Nephron (organoid): Measurements from ENCODE around the gene IGSF6.

Experiments used
- H3K27ac Mint-ChIP-seq, 3 experiments: 2 replicates each; pipeline ENCODE4 v1.8.0; 2020; ENCODE audit warnings: mixed read lengths in 3 of 3, mild to moderate bottlenecking in 2 of 3, moderate library complexity in 1 of 3
- H3K27me3 Mint-ChIP-seq: 2 replicates; pipeline ENCODE4 v1.8.0; 2021; ENCODE audit warnings: low read depth, mild to moderate bottlenecking, moderate library complexity, mixed read lengths
- H3K36me3 Mint-ChIP-seq: 2 replicates; pipeline ENCODE4 v1.8.0; 2020; ENCODE audit warnings: low read depth, mixed read lengths
- H3K4me1 Mint-ChIP-seq: 2 replicates; pipeline ENCODE4 v1.8.0; 2020; ENCODE audit warnings: mixed read lengths
- H3K4me3 Mint-ChIP-seq, 3 experiments: 2 replicates each; pipeline ENCODE4 v1.8.0; 2020; ENCODE audit warnings: mild to moderate bottlenecking in 3 of 3, mixed read lengths in 3 of 3, moderate library complexity in 2 of 3
- H3K9me3 Mint-ChIP-seq: 2 replicates; pipeline ENCODE4 v1.8.0; 2020; ENCODE audit warnings: mixed read lengths
- TF ChIP-seq, protein P1 (sequence below), 3 experiments: fragments of 200-600 bp; sonication (generic); IDR thresholded peaks; one replicate each; pipeline ENCODE4 v1.5.0; 2021; ENCODE audit warnings: antibody characterized with exemption in 3 of 3; ENCODE audit not compliant: unreplicated experiment in 3 of 3

IGSF6 gene

DNA sequence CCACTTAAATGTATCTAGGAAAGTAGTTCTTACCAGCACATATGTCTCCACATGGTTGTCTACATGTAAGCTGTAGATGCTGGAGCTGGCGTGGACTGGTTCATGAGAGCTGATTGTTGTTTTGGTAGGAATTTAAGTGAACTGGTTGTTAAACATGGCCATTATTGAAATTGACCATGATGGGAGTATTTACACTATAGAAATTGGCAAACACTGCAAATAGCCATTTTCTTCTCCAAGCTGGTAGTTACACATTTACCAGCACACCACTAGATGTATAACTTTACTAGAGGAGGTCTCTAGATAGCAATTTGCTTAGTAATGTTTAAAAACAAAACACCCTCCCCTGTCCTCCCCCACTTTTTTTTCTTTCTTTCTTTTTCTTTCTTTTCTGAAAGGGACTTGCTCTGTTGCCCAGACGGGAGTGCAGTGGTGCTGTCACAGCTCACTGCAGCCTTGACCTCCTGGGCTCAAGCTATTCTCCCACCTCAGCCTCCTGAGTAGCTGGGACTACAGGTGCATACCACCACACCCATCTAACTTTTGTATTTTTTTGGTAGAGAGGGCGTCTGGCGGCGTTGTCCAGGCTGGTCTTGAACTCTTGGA, 24.2 kb downstream of the IGSF6 start:
- Mint-ChIP-seq H3K27me3 (no peaks in the 10 kb centered on the region), H3K27ac (peak overlapping the region in 1 of 3 experiments; percentile 63), H3K4me3 (no peak overlapping the region), H3K4me1 (peaks cover 11% of the 10 kb centered on the region), H3K9me3 (no peaks in the 10 kb centered on the region), H3K36me3 (peaks cover 89% of the 10 kb centered on the region)
- TF ChIP-seq, protein P1, sequence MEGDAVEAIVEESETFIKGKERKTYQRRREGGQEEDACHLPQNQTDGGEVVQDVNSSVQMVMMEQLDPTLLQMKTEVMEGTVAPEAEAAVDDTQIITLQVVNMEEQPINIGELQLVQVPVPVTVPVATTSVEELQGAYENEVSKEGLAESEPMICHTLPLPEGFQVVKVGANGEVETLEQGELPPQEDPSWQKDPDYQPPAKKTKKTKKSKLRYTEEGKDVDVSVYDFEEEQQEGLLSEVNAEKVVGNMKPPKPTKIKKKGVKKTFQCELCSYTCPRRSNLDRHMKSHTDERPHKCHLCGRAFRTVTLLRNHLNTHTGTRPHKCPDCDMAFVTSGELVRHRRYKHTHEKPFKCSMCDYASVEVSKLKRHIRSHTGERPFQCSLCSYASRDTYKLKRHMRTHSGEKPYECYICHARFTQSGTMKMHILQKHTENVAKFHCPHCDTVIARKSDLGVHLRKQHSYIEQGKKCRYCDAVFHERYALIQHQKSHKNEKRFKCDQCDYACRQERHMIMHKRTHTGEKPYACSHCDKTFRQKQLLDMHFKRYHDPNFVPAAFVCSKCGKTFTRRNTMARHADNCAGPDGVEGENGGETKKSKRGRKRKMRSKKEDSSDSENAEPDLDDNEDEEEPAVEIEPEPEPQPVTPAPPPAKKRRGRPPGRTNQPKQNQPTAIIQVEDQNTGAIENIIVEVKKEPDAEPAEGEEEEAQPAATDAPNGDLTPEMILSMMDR (IDR thresholded peaks at IDR 0.05; ENCODE audit: unreplicated experiment in 3 of 3), result no peak

DNA sequence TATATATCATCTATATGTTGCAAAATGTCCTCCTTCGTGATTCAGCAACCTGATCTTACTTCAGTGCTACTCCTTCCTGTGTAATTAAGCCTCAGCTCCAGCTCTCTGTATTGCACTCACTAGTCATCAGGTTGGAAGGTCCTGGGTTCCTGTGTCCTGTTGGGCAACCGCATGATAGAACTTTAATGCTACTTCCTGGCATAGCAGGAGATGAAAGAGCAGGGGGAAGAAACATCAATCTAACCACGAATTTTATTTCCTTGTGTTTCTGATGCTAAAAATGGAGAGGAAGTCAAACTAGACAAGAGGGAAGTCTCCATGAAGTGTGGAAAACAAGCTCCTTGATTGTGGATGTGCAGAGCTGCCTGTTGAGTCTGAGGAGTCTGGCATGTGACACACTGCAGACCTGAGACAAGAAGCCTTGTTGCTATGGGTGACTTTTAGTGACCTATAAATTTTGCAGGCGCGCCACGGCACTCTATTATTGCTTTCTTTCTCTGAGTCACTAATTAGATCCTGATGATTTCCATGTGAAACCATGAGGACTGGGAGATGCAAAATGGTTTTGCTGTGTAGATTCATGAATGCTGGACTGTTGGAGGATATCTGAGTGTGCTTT, 25.6 kb downstream of the IGSF6 start:
- TF ChIP-seq, protein P1 (IDR thresholded peaks at IDR 0.05; ENCODE audit: unreplicated experiment in 3 of 3), result no peak
- Mint-ChIP-seq H3K9me3 (no peaks in the 10 kb centered on the region), H3K4me3 (peak overlapping the region in 1 of 3 experiments; percentile 8), H3K36me3 (peaks cover 90% of the 10 kb centered on the region), H3K27me3 (no peaks in the 10 kb centered on the region), H3K27ac (peak overlapping the region; percentile 68 to 93 (median 70)), H3K4me1 (peaks cover 11% of the 10 kb centered on the region)

DNA sequence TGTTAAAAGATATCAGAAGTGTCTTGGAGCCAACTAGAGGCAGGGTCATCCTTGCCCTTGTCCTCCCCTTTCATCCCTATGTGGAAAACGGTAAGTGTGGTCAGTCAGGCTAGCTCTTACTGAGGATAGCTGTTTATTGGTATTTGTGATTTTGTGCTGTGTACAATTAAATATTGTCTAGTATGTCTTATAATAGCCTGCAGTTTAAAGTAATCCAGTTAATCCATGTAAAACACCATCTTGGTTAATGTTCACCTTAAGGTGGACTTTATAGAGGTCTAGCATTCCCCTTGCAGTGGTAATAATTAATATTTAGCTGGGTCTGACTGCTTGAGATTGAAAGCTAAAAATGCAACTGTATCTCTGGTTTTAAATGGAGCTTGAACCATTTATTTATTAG, 27.4 kb downstream of the IGSF6 start:
- TF ChIP-seq, protein P1 (IDR thresholded peaks at IDR 0.05; ENCODE audit: unreplicated experiment in 3 of 3), result no peak
- Mint-ChIP-seq H3K9me3 (no peaks in the 10 kb centered on the region), H3K27me3 (no peaks in the 10 kb centered on the region), H3K4me1 (peaks cover 13% of the 10 kb centered on the region), H3K36me3 (peaks cover 83% of the 10 kb centered on the region), H3K27ac (peak overlapping the region; percentile 68 to 93 (median 90)), H3K4me3 (peak overlapping the region in 2 of 3 experiments; percentile 17 to 38)

DNA sequence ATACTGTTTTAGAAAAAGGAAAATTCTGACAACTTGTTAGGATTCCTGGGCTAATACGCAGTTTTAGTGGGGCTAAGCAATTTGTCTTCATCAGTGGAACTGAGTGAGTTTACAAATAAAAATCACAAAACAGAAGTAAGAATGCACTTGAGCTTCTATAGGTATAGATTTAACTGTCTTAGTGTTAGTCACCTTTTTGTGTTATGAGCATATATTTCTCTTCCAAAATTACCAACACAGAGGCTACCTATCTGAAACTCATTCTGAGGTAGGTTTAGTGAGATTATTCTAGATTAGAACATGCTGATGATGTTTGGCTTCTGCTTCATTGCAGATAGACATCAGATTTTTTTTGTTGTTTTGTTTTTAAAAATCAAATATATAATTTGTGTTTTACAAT, 29.9 kb downstream of the IGSF6 start:
- H3K27me3 Mint-ChIP-seq, result no peaks in the 10 kb centered on the region
- H3K27ac Mint-ChIP-seq, result peak overlapping the region in 2 of 3 experiments; percentile 25 to 66
- peaks cover 79% of the 10 kb centered on the region for H3K36me3 Mint-ChIP-seq
- peaks cover 18% of the 10 kb centered on the region for H3K4me1 Mint-ChIP-seq
- TF ChIP-seq, protein P1 (IDR thresholded peaks at IDR 0.05; ENCODE audit: unreplicated experiment in 3 of 3), result no peak
- no peaks in the 10 kb centered on the region for H3K9me3 Mint-ChIP-seq
- H3K4me3 Mint-ChIP-seq, result no peak overlapping the region

DNA sequence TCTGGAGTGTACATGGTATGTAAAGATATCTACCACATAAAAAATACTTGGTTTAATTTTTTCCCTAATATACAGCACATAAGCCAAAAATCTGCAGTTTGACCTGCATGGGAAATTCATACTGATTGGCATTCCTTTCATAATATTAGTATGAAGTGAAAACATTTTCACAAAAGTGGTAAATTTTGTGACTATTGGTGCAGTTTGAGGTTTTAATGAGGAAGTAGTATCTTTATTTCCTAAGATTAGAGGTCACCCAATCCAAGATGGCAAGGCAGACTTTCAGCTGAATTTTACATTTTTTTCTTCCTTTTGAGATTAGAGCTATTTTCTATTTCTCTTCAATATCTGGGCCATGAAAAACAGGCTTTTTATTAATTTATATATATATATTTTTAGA, 31.8 kb downstream of the IGSF6 start:
- Mint-ChIP-seq H3K4me3 (no peak overlapping the region), H3K4me1 (peaks cover 11% of the 10 kb centered on the region), H3K9me3 (no peaks in the 10 kb centered on the region), H3K27ac (peak overlapping the region in 1 of 3 experiments; percentile 27), H3K27me3 (no peaks in the 10 kb centered on the region), H3K36me3 (peaks cover 73% of the 10 kb centered on the region)
- TF ChIP-seq, protein P1 (IDR thresholded peaks at IDR 0.05; ENCODE audit: unreplicated experiment in 3 of 3), result no peak
